Effector CD8-positive, alpha-beta T cell (primary cell): ENCODE measurements around the gene IL31RA.
"Not testable (repeated sequence)": the region's sequence is repeated elsewhere in the genome, so short reads cannot be mapped to it uniquely, and the experiment has no call there.

ENCODE experiments used
- DNase-seq: peaks from one replicate; lab custom pipeline; 2025; lab: John Stamatoyannopoulos, UW

The IL31RA gene

GRCh38 chr5:55925712-55926111 is 74.6 kb downstream of the IL31RA start:
- DNase-seq = no peak

- no peak for DNase-seq
Observed at GRCh38 chr5:55926476-55926875, 75.3 kb downstream of the IL31RA start.

DNA sequence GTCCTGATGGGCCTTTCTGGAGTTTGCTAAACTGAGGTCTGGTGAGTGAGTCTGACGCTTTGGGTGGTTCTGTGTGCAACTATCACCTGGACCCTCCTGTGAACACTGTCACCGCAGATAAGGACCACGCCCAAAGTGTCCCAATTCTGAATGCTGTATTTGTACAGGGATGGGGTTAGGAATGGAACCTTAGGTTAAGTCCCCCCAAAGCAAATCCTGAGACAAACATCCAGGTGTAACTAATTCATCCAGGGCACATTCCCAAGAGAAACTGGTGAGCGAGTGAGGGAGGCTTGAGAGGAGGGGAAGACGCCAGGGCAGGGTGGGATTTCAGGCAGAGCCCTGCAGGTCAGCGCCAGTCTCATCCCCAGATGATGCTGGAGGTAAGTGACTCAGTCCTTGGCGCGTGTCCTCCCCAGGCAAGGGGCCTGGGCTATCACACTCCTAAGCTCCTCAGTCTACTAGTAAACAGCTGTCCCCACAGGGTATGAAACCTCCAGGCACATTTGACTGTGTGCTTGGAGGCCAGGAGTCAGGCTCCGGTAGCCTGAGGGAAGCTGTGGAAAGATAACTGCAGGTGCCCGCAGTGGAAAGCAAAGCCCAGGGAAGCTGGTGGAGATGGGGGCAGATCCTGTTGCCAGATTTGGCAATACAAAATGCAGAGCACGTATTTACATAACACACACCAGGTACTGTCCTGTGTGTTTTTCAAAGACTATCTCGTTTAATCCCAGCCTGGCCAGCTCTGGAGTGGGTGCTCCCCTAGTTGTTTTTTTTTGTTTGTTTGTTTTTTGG is 76.9 kb downstream of the IL31RA start:
- DNase-seq = no peak

DNA sequence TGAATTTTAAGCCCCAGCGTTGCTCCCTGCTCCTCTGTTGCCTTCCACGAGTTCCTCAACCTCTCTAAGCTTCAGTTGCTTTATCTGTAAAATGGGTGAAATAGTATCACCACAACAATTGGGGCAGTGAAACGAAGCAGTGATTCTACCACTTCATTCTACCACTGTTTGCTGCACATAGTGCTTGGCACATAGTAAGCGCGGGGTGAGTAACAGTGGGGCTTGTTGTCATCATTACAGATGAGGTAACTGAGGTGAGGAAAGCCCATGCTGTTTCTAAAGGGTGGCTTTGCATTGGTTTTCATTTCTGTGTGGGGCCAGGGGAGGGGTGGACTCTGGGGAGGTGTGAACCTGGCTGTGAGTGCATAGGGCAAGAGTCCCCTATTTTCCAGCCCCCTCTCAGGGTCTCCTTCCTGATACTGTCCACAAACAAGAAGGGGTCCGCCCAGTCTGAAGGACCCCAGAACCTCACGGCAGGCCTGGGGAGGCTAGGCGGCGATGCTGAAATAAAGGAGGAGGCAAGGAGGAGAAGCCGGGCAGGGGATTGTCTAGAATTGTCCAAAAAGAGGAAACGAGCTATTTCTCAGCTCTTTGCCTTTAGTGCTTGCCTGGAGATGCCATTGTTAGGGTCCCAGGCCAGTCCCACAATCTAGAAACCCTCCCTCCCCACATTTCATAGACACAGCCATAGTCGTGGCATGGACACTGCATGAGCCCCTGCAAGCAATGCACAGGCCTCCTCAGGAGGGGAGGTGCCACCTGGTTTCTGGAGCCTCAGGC is 78.1 kb downstream of the IL31RA start:
- DNase-seq = no peak

DNA sequence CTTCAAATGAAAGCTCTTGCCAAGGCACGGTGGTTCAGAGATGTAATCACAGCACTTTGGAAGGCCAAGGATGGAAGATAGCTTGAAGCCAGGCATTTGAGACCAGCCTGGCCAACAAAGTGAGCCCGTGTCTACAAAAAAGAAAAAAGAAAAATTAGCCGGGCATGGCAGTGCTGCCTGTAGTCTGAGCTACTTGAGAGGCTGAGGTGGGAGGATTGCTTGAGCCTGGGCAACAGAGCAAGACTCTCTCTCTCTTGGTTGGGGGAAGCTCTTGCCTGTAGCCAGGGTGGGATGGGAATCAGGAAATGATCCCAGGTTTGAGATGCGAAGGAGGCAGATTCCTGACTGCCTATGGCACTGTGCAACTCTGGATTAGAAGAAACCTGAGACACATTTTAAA is 81.5 kb downstream of the IL31RA start:
- no peak for DNase-seq

DNA sequence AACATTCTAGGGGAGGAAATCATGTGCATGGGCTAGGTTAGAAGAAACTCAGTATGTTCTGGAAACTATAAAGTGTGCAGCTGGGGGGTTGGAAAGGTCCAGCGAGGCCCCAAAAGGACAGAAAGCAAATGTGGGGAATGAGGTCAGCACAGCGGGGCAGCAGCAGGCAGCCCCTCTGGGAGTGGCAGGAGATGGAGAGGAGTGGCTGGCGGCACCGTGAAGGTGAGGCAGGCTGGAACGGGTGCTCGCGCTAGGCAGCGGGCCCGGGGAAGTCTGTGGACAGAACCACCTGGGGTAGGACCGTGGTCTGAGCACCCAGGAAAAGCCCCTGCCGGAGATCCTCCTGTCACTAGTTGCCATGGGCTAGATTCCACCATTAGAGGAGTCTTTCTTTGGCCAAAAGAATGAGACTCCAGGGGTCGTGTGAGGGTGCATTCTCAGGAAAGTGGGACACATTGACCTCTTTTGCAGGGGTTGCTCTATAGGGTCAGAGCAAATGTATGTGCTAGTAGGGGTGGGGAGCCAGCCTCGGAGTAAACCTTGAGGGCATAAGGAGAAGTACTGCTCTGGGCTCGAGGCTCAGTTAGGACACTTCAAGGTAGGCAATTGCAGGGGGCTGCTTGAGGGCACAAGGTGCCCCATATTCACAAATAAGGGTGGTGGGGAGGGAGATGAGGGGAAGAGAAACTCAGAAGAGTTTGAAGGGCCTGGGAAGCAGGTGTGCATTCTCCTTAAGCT is 82.4 kb downstream of the IL31RA start:
- no peak for DNase-seq

GRCh38 chr5:55934115-55934613 is 83.0 kb downstream of the IL31RA start:
- no peak for DNase-seq

DNA sequence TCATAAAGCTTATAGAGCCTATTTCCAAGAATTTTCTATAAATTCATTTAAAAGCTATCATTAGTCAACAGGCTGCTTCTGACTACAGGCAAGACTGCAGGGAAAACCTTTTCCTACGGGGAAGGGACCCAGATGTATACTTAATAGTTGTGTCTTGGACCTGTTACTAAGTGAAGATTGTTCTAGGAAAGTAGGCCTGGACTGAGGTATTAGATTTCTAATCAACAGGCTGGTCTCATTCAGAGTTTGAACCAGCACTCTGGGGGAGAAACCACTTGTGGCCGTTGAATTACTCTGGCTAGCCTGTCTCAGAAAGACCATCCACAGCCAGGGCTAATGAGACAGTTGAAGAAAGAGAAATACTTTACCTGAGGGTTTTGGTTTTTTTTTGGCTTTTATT is 83.6 kb downstream of the IL31RA start:
- no peak for DNase-seq

DNA sequence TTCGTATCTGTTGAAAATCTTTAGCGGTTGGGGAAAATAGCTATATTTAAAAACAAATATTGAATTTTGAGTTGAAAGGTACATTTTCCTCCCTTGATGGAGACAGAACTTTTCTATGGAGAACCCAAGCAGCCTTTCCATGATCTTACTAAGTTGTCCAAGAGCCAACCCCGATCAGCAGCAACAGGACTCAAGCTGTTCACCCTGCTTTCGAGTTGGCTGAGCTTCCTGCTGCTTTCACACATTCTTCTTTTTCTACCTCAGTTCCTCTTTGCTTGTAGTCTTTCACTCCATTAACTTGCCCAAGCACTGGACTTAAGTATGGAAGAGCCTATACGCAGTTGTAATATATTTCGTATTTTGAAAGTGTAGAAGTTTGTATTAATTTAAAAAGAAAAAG is 84.2 kb downstream of the IL31RA start:
- DNase-seq = no peak

- peak; percentile 58 for DNase-seq
Observed at GRCh38 chr5:55936100-55936693, 85.0 kb downstream of the IL31RA start.

DNA sequence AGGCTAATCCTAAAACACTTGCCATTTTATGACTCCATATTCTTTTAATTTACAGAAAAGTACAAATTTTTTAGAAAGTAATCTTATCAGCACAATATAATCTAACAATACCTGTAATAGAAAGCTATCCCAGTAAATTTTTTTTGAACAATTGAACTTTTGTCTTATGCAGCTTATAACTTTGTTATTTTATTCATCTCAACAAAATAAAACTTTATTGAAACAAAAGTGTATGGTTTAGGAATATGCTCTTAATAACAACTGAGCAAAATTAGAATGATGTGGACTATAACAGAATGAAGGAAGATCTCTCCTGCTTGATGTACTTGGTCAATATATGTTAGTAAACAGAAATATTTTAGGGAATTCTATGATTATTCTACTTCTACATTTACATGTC is 86.4 kb downstream of the IL31RA start:
- DNase-seq = not testable (repeated sequence)

- not testable (repeated sequence) for DNase-seq
Observed at GRCh38 chr5:55941154-55941553, 90.0 kb downstream of the IL31RA start.

- no peak for DNase-seq
Observed at GRCh38 chr5:55959208-55959607, 108.1 kb downstream of the IL31RA start.

DNA sequence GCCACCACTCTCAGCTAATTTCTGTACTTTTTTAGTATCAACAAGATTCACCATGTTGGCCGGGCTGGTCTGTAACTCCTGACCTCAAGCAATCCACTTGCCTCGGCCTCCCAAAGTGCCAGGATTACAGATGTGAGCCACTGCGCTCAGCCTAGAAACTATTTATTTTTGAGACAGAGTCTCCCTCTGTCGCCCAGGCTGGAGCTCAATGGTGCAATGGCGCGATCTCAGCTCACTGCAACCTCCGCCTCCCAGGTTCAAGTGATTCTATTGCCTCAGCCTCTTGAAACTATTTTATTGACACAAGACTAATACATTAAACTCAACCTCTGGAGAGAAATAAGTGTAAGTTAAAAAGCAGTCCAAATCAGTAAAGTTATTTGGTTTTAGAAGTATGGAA is 109.6 kb downstream of the IL31RA start:
- no peak for DNase-seq

- DNase-seq = no peak
Observed at GRCh38 chr5:55965525-55965924, 114.4 kb downstream of the IL31RA start.

DNA sequence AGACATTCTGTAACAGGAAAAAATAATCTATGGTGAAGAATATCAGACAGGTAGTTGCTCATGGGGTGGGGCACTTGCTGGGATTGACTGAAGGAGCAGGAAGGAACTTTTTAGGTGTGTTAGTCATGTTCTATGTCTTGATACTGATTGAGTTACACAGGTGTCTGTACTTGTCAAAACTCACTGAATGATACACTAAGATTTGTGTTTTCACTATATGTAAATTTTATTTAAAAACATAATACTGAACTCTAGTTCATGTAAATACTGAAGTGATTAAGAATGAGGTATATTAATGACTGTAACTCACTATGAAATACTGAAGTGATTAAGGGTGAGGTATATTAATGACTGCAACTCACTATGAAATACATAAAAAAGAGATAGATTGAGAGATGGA is 115.1 kb downstream of the IL31RA start:
- no peak for DNase-seq

DNA sequence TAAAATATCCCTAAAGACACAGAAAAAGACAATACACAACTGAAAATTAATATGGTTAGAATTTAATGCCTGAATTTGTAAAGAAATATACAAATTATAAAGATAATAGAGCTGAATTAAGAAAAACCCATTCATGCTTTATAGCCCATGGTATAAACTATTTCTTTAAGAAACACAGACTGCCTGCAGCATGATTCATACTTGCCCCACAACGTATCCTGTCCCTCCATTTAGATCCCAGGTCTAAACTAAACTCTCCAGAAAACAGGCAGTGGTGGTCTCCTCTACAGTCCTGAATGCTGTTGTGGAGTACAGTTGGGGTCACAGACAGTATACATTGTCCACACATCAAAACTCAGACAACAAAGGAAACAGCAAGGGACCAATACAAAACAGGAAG is 118.8 kb downstream of the IL31RA start:
- no peak for DNase-seq
